Measurements from ENCODE around the gene ZMYND11.

Gene ZMYND11

DNA sequence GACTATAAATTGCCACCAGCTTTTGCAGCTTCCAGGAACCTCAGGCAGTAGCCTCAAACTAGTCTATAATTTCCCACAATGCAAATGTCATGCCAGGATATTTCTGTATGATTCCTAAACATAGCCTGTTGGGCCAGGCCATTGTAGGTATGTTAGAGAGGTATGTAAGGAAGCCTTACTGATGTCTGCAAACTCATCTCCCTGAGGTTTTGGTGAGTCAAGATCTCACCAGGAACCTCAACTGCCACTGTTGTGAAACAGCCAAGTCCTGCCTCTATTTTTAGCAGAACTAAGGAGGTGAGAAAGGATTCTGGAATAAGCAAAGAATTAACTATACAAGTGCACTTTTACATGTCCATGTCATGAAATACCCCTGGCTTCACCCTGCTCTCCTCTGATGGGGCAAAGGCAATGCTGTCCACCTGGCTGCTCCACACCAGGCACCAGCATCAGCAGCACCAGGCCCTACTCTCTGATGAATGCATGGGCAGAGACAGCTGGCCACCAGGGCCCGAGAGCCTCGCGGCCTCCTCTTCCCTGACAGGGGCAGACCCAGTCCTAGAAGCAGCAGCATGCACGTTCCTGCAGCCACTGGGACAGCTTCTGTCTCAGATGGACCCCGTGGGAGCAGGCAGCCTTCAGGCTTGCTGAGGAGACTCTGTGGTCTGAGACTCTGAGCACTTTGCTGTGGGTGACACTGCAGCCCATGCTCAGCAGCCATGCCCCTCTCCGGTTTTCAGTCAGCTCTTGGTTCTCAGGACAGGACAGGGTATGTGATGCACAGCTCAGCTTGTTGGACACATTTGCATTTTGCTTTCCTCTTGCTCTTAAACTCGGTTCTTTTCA is 147.3 kb downstream of the ZMYND11 start:
- DNase-seq (ENCODE audit: extremely low spot score): no peak
- ChIA-PET CTCF (no interaction called here), POLR2A (no interaction called here)
- TF ChIP-seq SP1 (IDR thresholded peaks at IDR 0.05): no peak
- TF ChIP-seq ELF4 (IDR thresholded peaks at IDR 0.05): no peak
- no peak for TF ChIP-seq FOXA1 (IDR thresholded peaks at IDR 0.05)
- no peak for TF ChIP-seq NFRKB (IDR thresholded peaks at IDR 0.05)
- no peak for TF ChIP-seq FOXM1 (IDR thresholded peaks at IDR 0.05; ENCODE audit: borderline replicate concordance)
- TF ChIP-seq FOXK2 (IDR thresholded peaks at IDR 0.05): no peak
- no peak for TF ChIP-seq ARNT (IDR thresholded peaks at IDR 0.05)
- TF ChIP-seq BHLHE40 (IDR thresholded peaks at IDR 0.05; ENCODE audit: borderline replicate concordance): no peak
- no peak for TF ChIP-seq ZNF384 (IDR thresholded peaks at IDR 0.05)
- TF ChIP-seq HDGF (IDR thresholded peaks at IDR 0.05; ENCODE audit: borderline replicate concordance): no peak
- TF ChIP-seq, protein P1, sequence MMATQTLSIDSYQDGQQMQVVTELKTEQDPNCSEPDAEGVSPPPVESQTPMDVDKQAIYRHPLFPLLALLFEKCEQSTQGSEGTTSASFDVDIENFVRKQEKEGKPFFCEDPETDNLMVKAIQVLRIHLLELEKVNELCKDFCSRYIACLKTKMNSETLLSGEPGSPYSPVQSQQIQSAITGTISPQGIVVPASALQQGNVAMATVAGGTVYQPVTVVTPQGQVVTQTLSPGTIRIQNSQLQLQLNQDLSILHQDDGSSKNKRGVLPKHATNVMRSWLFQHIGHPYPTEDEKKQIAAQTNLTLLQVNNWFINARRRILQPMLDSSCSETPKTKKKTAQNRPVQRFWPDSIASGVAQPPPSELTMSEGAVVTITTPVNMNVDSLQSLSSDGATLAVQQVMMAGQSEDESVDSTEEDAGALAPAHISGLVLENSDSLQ (IDR thresholded peaks at IDR 0.05): no peak

DNA sequence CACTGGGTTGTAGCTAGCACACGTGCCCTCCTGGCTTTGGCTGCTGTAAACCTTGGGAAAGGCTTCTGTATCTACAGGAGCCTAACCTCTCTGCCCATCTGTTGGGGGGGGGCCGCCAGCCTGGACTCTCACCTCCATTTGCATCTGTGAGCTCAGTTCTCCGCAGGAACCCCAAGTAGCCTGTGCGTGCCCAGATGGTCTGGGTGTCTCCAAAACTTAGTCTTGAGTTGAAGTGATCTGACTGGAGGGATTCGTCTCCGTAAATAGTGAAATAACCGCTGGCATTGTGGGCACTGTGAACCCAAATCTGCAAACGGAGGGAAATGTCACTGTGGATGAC is 147.9 kb downstream of the ZMYND11 start:
- ChIA-PET CTCF (no interaction called here), POLR2A (no interaction called here)
- DNase-seq (ENCODE audit: extremely low spot score): no peak
- TF ChIP-seq ELF4 (IDR thresholded peaks at IDR 0.05) (no peak), TARDBP (IDR thresholded peaks at IDR 0.05) (no peak), L3MBTL2 (conservative IDR thresholded peaks at IDR 0.05) (no peak)

DNA sequence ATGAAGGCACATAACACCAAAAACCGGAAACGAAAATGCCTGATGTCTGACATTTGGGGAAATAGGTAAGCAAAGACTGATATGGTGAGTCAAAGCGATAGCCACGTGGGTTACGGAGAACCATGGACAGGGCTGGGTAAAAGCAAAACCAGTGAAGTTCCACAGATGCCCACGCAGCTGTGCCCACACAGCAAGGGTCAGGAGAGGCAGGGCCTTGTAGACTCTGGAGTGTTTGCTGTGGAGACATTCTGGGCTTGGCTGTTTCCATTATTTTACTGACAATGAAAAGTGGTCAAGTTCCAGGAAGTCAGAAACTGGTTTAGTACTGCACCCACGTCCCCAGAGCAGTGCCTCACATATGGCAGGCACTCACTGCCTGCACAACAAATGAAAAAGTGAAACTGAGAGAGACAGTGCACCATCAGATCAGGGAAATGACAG is 148.7 kb downstream of the ZMYND11 start:
- CTCF ChIA-PET: interaction anchor here (0.6 kb wide), 1 partner anchor 28 kb away, joined by 3 read pairs; no protein-coding TSS in a partner anchor
- DNase-seq (ENCODE audit: extremely low spot score): no peak
- POLR2A ChIA-PET: no interaction called here
- TF ChIP-seq SUZ12 (IDR thresholded peaks at IDR 0.05) (no peak), ZNF384 (IDR thresholded peaks at IDR 0.05) (no peak), FOXA1 (IDR thresholded peaks at IDR 0.05) (no peak), NFRKB (IDR thresholded peaks at IDR 0.05) (no peak), ARNT (IDR thresholded peaks at IDR 0.05) (no peak), SP1 (IDR thresholded peaks at IDR 0.05) (no peak), TARDBP (IDR thresholded peaks at IDR 0.05) (no peak), CTBP1 (IDR thresholded peaks at IDR 0.05; ENCODE audit: borderline replicate concordance) (no peak), FOXK2 (IDR thresholded peaks at IDR 0.05) (no peak), FOXM1 (IDR thresholded peaks at IDR 0.05; ENCODE audit: borderline replicate concordance) (no peak), HDGF (IDR thresholded peaks at IDR 0.05; ENCODE audit: borderline replicate concordance) (no peak), ELF4 (IDR thresholded peaks at IDR 0.05) (no peak), L3MBTL2 (conservative IDR thresholded peaks at IDR 0.05) (no peak), LEF1 (IDR thresholded peaks at IDR 0.05; ENCODE audit: borderline replicate concordance) (no peak)
- TF ChIP-seq, protein P1 (IDR thresholded peaks at IDR 0.05): no peak

DNA sequence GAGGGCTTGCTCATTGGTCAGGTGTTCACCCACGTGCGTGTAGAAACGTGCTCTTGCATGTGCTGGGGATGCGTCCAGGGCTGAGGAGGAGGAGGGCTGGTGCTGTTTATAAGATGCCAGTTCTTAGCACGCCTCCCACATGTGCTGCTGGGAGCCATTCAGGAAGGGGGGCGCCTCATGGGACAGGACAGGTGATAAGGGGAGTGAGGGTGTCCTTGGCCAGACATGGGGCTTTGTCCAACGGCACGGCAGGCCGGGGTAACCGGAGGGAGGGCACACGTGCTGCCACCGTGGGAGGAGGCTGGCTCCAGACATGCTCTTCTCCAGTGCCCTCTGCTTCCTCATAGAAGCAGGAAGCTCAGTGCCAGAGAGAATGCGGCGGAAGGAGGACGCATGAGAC is 150.0 kb downstream of the ZMYND11 start:
- DNase-seq (ENCODE audit: extremely low spot score): no peak
- ChIA-PET CTCF (no interaction called here), POLR2A (no interaction called here)
- TF ChIP-seq BHLHE40 (IDR thresholded peaks at IDR 0.05; ENCODE audit: borderline replicate concordance): no peak
- no peak for TF ChIP-seq NFRKB (IDR thresholded peaks at IDR 0.05)
- no peak for TF ChIP-seq ARNT (IDR thresholded peaks at IDR 0.05)
- no peak for TF ChIP-seq L3MBTL2 (conservative IDR thresholded peaks at IDR 0.05)
- TF ChIP-seq ZNF384 (IDR thresholded peaks at IDR 0.05): no peak

DNA sequence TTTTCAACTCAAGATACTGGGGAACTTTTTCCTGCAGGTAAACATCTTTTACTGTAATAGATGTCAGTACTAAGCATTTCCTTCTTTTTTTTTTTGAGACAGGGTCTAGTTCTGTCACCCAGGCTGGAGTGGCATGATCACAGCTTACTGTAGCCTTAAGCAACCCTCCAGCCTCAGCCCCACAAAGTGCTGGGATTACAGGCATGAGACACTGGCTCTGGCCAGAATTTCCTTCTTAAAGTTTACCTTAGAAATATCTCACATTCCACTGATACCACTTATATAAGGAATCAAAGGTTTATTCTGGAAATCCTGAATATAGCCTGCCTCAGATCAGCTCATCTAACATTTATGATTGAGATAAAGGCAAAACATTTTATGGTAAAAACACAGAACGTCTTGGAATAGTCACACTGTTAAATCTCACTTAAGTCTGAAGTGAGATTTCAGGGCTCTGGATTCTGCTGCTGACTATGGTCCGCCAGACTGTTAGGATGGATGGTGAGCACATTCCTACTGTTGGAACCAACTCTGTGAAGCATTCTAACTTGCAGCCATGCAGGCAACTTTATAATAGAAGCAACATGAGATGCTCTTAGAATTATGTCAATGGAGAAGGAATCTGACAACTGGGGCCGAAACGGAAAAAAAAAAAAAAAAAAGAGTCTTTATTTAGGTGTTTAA is 151.9 kb downstream of the ZMYND11 start:
- POLR2A ChIA-PET: no interaction called here
- TF ChIP-seq SUZ12 (IDR thresholded peaks at IDR 0.05) (no peak), FOXK2 (IDR thresholded peaks at IDR 0.05) (no peak), HDGF (IDR thresholded peaks at IDR 0.05; ENCODE audit: borderline replicate concordance) (no peak), CTBP1 (IDR thresholded peaks at IDR 0.05; ENCODE audit: borderline replicate concordance) (no peak), BHLHE40 (IDR thresholded peaks at IDR 0.05; ENCODE audit: borderline replicate concordance) (no peak), SP1 (IDR thresholded peaks at IDR 0.05) (no peak), FOXM1 (IDR thresholded peaks at IDR 0.05; ENCODE audit: borderline replicate concordance) (no peak), TARDBP (IDR thresholded peaks at IDR 0.05) (no peak), NFRKB (IDR thresholded peaks at IDR 0.05) (no peak), L3MBTL2 (conservative IDR thresholded peaks at IDR 0.05) (no peak), ELF4 (IDR thresholded peaks at IDR 0.05) (no peak), ZNF384 (IDR thresholded peaks at IDR 0.05) (no peak), FOXA1 (IDR thresholded peaks at IDR 0.05) (no peak), ARNT (IDR thresholded peaks at IDR 0.05) (no peak), LEF1 (IDR thresholded peaks at IDR 0.05; ENCODE audit: borderline replicate concordance) (no peak)
- TF ChIP-seq, protein P1 (IDR thresholded peaks at IDR 0.05): no peak
- CTCF ChIA-PET: no interaction called here
- DNase-seq (ENCODE audit: extremely low spot score): no peak

DNA sequence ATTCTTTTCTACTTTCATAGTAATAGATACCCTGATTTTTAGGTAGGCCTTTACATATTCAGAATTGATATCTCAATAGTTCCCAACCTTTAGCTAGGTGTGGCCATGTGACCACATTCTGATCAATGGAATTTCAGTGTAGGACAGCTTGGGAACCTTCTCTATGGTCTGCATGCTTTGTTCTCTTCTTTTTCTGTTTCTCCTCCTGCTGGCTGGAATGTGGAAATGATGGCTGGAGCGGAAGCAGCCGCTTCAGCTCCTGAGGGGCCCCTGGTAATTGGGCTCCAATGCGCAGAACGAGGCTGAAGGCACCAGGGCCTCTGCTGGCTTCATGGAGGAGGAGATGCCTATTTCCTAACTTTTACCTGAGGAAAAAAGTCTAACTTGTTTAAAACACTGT is 152.6 kb downstream of the ZMYND11 start:
- peak; percentile 32 for DNase-seq (ENCODE audit: extremely low spot score)
- TF ChIP-seq CTBP1 (IDR thresholded peaks at IDR 0.05; ENCODE audit: borderline replicate concordance) (no peak), FOXA1 (IDR thresholded peaks at IDR 0.05) (no peak), SP1 (IDR thresholded peaks at IDR 0.05) (no peak), FOXM1 (IDR thresholded peaks at IDR 0.05; ENCODE audit: borderline replicate concordance) (no peak), TARDBP (IDR thresholded peaks at IDR 0.05) (no peak), ELF4 (IDR thresholded peaks at IDR 0.05) (no peak), L3MBTL2 (conservative IDR thresholded peaks at IDR 0.05) (no peak), SUZ12 (IDR thresholded peaks at IDR 0.05) (no peak)
- TF ChIP-seq, protein P1 (IDR thresholded peaks at IDR 0.05): no peak
- ChIA-PET POLR2A (no interaction called here), CTCF (no interaction called here)

Measured in HEK293T (cell line).